ENCODE data around the gene KBTBD13.
"Not testable (repeated sequence)": the region's sequence is repeated elsewhere in the genome, so short reads cannot be mapped to it uniquely, and the experiment has no call there.

Gene KBTBD13

DNA sequence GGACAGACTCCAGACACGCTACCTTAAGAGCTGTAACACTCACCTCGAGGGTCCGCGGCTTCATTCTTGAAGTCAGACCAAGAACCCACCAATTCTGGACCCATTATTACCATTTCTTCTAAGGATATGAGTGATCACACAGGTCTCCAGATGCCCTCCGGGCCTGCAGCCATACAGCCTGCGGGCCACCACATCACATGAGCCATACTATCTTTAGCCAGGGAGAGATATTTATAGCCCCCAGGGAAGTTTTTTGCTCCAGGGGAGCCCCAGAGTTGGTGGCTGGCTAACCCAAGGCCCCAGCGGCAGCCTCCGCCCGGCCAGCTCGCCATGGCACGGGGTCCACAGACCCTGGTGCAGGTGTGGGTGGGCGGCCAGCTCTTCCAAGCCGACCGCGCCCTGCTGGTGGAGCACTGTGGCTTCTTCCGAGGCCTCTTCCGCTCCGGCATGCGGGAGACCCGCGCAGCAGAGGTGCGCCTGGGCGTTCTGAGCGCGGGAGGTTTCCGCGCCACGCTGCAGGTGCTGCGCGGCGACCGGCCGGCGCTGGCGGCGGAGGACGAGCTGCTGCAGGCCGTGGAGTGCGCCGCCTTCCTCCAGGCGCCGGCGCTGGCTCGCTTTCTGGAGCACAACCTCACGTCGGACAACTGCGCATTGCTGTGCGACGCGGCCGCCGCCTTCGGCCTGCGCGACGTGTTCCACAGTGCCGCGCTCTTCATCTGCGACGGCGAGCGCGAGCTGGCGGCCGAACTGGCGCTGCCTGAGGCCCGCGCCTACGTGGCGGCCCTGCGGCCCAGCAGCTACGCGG is at the start of gene KBTBD13:
Gene KBTBD13 (plus strand): TSS at position 261 of the 805 bp plus-strand sequence. CDS start 70 bp downstream, at position 331.
- no peak for DNase-seq

DNA sequence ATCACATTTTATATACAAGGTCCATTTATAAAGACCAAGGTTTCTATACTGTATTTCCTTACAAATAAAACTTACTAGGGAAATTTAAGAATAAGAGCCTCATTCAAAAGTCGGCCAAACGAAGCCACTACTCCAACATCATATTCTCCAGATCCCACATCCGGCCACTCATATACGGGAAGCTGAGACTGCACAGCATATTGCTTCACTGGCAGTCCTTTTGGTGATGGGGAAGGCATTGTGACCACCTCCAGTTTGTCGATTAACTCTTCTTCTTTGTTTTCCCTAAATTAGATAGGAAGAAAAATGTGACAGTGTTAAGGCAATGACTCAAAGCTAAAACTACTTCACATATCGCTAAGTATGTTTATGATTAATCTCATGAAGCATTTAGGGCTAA is 49.8 kb upstream of the KBTBD13 start:
- DNase-seq = no peak

- DNase-seq = no peak
Measured at GRCh38 chr15:65027593-65027992, 49.0 kb upstream of the KBTBD13 start.

DNA sequence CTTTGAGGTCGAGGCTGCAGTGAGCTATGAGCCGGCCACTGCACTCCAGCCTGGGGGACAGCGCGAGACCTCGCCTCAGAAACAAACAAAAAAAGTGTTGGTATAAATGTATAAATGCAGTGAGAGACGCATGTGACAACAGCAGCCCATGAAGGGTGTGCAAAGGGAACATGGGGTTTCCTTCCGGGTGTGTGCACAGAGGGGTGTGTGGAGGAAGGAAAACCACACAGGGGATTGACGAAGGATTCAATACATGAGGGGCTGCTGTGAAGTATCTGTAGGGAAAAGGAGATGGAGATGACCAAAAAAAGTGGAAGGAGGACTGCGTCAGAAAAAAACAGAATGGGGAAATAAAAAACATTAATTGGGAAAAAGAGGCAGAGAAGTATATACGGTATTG is 48.2 kb upstream of the KBTBD13 start:
- peak in 1 of 2 experiments; percentile 21 for DNase-seq

GRCh38 chr15:65028921-65029735 is 47.4 kb upstream of the KBTBD13 start, which contains the start of gene MTFMT:
Gene MTFMT (minus strand): TSS chr15:65029639. CDS start chr15:65029613, 26 bp downstream.
- DNase-seq = peak; percentile 69 to 74

- DNase-seq = no peak
Measured at GRCh38 chr15:65029736-65030208, 46.8 kb upstream of the KBTBD13 start.

DNA sequence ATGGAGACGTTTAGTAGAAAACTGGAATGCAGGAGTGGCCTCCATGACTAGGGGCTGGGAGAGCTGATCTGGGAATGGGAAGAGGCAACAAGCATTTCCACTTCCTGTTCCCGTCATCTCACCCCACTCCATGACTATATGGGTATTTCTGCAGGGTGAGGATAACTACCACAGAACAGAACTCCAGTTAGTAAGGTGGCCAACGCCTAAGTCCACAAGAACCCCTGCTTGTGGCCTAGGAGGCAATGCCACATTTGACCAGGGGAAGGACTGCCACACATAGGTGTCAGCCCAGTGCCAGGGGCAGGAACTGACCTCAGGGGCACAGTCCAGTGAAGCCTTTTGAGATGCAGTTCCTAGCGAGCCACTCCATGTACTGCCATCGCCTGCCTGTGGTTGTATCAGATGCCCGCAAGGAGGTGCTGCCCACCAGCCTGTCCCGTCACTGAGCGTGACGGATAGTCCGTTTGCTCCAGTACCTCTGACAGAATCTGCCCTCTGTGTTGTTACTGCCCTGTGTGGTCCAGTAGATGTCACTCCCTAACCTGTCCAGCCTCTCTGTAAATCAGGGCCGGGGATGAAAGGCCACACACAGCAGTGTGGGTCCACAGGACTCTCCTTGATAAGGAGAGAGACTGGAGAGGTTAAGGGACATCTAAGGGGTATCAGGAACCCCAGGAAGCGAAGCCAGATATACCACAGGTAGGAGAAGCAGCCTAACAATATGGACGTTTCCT is 43.6 kb upstream of the KBTBD13 start:
- peak; percentile 68 to 70 for DNase-seq

DNA sequence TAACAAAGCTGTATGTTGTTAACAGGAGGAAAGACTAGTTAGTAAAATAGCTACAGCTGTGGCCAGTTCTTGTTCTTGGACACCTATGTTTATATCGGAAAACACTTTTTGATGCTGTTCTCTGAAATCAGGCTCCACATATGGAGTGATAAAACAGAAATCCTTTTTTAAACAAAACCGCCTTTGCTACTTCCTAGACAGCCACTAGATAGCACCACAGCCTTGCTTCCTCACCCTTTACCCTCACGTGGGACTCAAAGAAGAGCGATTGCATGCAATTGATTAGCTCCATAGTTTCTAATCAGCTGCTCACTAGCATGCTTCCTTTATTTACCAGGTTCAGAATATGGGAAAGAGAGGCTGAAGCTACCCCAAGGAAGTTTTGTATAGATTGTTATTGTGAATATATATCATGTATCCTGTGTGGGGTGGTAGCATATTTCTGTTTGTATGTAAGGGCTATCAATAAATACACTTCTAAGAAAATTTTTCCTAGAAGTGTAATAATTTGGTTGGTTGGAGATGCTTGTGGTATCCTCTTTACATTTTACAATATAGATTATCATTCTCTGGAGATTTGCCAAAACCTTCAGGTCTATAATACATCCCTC is 42.8 kb upstream of the KBTBD13 start:
- DNase-seq = peak; percentile 75 to 93

DNA sequence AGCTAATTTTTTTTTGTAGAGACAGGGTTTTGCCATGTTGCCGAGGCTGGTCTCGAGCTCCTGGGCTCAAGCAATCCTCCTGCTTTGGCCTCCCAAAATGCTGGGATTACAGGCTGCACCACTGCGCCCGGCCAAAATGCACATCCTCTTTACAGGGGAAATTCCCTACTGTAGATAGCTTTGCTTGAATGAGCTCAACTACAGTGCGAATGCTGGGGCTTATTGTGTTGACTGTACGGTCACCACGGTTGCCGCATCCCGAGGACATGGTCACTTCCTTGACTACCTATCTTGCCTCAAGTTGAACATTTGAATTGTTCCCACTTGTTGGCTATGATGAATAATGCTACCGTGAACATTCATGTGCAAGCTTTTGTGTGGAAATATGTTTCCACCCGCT is 41.8 kb upstream of the KBTBD13 start:
- no peak for DNase-seq

- no peak for DNase-seq
Measured at GRCh38 chr15:65037309-65037708, 39.2 kb upstream of the KBTBD13 start.

GRCh38 chr15:65038428-65038827 is 38.1 kb upstream of the KBTBD13 start:
- DNase-seq = no peak

DNA sequence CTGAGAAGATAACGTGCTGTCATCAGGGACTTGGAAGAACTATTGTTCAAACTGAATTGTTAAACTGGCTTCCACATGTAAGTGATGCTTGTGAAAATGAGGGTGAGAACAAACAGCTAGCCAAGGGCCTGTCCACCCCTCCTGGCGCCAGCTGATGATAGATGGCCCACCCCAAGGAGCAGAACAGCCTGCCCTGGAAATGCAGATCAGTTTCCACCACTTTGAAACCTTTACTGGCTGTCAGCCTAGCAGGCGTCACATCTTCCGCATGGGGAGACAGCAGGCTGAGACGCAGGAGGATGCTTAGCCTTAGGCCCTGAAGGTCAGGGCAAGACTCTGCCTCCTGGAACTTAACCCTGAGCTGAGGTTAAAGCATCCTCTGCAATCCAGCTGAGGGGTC is 37.7 kb upstream of the KBTBD13 start:
- DNase-seq = no peak

GRCh38 chr15:65040461-65040860 is 36.1 kb upstream of the KBTBD13 start:
- DNase-seq = no peak

DNA sequence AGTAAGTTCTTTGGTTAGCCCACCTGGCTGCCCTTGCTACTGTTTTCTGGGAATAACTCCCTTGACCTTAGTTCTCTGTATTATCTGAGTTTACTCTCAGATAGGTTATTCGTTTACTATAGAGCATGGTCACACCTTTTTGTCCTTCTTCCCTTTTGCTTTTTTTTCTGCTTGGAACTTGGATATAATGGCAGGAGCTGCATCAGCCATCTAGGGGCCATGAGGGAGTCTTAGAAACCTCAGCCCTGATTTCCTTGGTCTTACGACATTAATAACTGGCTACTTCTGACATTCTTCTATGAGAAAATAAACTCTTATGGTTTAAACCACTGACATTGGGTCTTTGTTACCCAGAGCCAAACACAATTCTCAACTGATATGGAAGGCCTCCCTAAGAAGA is 34.8 kb upstream of the KBTBD13 start:
- no peak for DNase-seq

- no peak for DNase-seq
Measured at GRCh38 chr15:65042776-65043327, 33.7 kb upstream of the KBTBD13 start.

- DNase-seq = not testable (repeated sequence)
Measured at GRCh38 chr15:65044218-65044617, 32.3 kb upstream of the KBTBD13 start.

- no peak for DNase-seq
Measured at GRCh38 chr15:65044724-65045481, 31.6 kb upstream of the KBTBD13 start, which contains the start of gene SLC51B. Gene SLC51B (plus strand): TSS chr15:65045387. CDS start chr15:65050005, 4,618 bp downstream.

- DNase-seq = no peak
Measured at GRCh38 chr15:65048241-65048640, 28.3 kb upstream of the KBTBD13 start.

DNA sequence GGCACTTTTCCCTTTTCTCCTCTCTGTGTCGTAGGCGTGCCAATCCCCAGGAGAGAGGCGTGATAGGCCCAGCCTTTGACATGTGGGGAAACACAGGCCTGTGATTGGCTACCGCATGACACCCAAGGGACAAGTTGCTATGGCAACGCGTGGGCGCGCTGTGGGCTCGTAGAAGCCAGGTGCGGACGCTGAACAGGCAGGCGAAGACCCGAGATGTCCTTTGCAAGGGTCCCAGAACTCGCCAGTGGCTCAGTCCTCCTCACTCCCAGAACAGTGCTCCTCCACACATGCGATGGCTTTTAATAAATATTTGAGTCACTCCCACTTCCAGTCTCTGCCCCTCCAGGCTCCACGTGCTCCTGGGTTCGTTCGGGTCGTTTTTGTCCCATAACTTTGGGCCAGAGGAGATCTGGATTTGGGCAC is 27.1 kb upstream of the KBTBD13 start:
- DNase-seq = peak; percentile 72 to 74

GRCh38 chr15:65050270-65050669 is 26.3 kb upstream of the KBTBD13 start:
- DNase-seq = no peak

DNA sequence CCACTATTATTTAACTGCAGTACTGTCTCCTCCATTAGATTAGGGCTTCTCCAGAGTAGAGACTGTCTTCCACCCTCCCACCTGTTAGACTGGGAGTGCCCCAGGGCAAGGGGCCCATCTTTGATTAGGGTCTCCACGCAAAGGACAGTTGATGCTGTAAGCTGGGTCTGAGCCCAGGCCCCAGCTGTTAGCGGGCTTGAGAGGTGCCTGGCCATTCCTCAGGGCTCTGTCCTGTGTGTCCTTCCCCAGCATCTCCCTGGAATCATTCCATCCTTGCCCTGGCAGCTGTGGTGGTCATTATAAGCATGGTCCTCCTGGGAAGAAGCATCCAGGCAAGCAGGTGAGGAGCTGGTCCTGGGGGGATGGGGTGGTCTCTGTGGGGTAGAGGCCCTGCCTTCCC is 25.3 kb upstream of the KBTBD13 start:
- DNase-seq = no peak
